SK-N-SH treated with all-trans-retinoic acid at 6 μM for 48 hours (cell line): Measurements from ENCODE around the gene CTNND2.

Experiments used
- ARNTL ChIP-seq: fragments of 450-650 bp; formaldehyde crosslinking; IDR thresholded peaks from 2 replicates; pipeline ENCODE4 v1.5.0; 2020; ENCODE audit warnings: low read depth, mild to moderate bottlenecking, moderate library complexity, borderline replicate concordance
- ESRRG ChIP-seq: fragments of 250-450 bp; sonication (Bioruptor Pico); IDR thresholded peaks from 2 replicates; pipeline ENCODE4 v1.6.1; 2021; ENCODE audit warnings: mild to moderate bottlenecking
- GLIS3 ChIP-seq: fragments of 250-450 bp; sonication (Bioruptor Pico); IDR thresholded peaks from 2 replicates; pipeline ENCODE4 v1.5.0; 2020; ENCODE audit warnings: mild to moderate bottlenecking, moderate library complexity
- PPARA ChIP-seq: fragments of 250-450 bp; sonication (Bioruptor Pico); IDR thresholded peaks from 2 replicates; pipeline ENCODE4 v1.5.0; 2020; ENCODE audit warnings: mild to moderate bottlenecking, borderline replicate concordance
- RARB ChIP-seq: fragments of 250-450 bp; sonication (Bioruptor Pico); IDR thresholded peaks from 2 replicates; pipeline ENCODE4 v1.8.0; 2021; ENCODE audit warnings: mild to moderate bottlenecking, moderate library complexity
- ZFP3 ChIP-seq: fragments of 250-450 bp; sonication (Bioruptor Pico); IDR thresholded peaks from 2 replicates; pipeline ENCODE4 v1.5.0; 2020; ENCODE audit warnings: mild to moderate bottlenecking, moderate library complexity
- ZFP30 ChIP-seq: fragments of 450-650 bp; formaldehyde crosslinking; IDR thresholded peaks from 2 replicates; pipeline ENCODE4 v1.5.0; 2022; ENCODE audit warnings: mild to moderate bottlenecking, moderate library complexity
- ZNF70 ChIP-seq: fragments of 450-650 bp; formaldehyde crosslinking; IDR thresholded peaks from 2 replicates; pipeline ENCODE4 v1.5.0; 2020; ENCODE audit warnings: mild to moderate bottlenecking, moderate library complexity
- TF ChIP-seq, protein P1 (sequence below): fragments of 250-450 bp; sonication (Bioruptor Pico); IDR thresholded peaks from 2 replicates; pipeline ENCODE4 v1.8.0; 2020; ENCODE audit warnings: mild to moderate bottlenecking, moderate library complexity, borderline replicate concordance
- TF ChIP-seq, protein P2 (sequence below): fragments of 250-450 bp; sonication (Bioruptor Pico); IDR thresholded peaks from 2 replicates; pipeline ENCODE4 v1.5.1; 2021; ENCODE audit warnings: mild to moderate bottlenecking, moderate library complexity

DNA sequence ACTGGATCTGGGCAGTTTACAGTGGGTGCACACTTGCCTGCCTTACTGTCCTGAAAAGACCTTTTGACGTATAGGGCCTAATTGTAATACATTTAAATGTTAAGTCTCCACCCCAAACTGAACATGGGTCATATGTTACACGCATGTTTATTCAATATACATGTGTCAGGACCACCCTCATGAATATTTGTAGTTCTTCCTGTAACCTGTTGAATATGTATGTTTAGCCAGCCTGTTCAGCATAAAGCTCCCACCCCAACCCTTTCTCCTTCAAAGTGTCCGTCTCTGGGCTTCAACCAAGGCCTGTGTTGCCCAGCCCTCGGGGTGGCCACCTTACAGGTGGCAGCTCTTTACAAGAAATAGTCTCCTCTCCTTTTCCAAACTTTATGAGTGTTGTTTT lies 962.3 kb downstream of the CTNND2 start:
- TF ChIP-seq, protein P1, sequence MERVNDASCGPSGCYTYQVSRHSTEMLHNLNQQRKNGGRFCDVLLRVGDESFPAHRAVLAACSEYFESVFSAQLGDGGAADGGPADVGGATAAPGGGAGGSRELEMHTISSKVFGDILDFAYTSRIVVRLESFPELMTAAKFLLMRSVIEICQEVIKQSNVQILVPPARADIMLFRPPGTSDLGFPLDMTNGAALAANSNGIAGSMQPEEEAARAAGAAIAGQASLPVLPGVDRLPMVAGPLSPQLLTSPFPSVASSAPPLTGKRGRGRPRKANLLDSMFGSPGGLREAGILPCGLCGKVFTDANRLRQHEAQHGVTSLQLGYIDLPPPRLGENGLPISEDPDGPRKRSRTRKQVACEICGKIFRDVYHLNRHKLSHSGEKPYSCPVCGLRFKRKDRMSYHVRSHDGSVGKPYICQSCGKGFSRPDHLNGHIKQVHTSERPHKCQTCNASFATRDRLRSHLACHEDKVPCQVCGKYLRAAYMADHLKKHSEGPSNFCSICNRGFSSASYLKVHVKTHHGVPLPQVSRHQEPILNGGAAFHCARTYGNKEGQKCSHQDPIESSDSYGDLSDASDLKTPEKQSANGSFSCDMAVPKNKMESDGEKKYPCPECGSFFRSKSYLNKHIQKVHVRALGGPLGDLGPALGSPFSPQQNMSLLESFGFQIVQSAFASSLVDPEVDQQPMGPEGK (CRISPR knock-in tag): no peak
- no peak for TF ChIP-seq ESRRG (CRISPR knock-in tag)
- no peak for TF ChIP-seq ZFP3 (CRISPR knock-in tag)
- no peak for TF ChIP-seq RARB (CRISPR knock-in tag)
- TF ChIP-seq PPARA: no peak
- no peak for TF ChIP-seq GLIS3 (CRISPR knock-in tag)
- TF ChIP-seq, protein P2, sequence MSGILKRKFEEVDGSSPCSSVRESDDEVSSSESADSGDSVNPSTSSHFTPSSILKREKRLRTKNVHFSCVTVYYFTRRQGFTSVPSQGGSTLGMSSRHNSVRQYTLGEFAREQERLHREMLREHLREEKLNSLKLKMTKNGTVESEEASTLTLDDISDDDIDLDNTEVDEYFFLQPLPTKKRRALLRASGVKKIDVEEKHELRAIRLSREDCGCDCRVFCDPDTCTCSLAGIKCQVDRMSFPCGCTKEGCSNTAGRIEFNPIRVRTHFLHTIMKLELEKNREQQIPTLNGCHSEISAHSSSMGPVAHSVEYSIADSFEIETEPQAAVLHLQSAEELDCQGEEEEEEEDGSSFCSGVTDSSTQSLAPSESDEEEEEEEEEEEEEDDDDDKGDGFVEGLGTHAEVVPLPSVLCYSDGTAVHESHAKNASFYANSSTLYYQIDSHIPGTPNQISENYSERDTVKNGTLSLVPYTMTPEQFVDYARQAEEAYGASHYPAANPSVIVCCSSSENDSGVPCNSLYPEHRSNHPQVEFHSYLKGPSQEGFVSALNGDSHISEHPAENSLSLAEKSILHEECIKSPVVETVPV (CRISPR knock-in tag): no peak
- TF ChIP-seq ZFP30 (CRISPR knock-in tag): no peak
- no peak for TF ChIP-seq ARNTL (CRISPR knock-in tag)
- TF ChIP-seq ZNF70 (CRISPR knock-in tag): no peak
